Panc1 (cell line): Measurements from ENCODE around the gene LPP.

Experiments
- POLR2AphosphoS5 ChIP-seq: IDR thresholded peaks from 2 replicates; pipeline ENCODE4 v1.6.1; 2012; ENCODE audit warnings: mild to moderate bottlenecking, low read depth, low read length, moderate library complexity
- SIN3A ChIP-seq: IDR thresholded peaks from 2 replicates; pipeline ENCODE4 v1.6.1; 2012; ENCODE audit warnings: low read depth, mild to moderate bottlenecking, low read length, moderate library complexity, borderline replicate concordance; ENCODE audit not compliant: insufficient read depth
- TCF7L2 ChIP-seq: IDR thresholded peaks from 2 replicates; pipeline ENCODE4 v1.6.1; 2011; ENCODE audit warnings: mild to moderate bottlenecking, low read depth, low read length, inconsistent platforms
- TF ChIP-seq, protein P1 (sequence below): fragments of 450-650 bp; IDR thresholded peaks from 2 replicates; pipeline ENCODE4 v1.5.1; 2017; ENCODE audit warnings: mild to moderate bottlenecking
- TF ChIP-seq, protein P2 (sequence below), 2 experiments: IDR thresholded peaks; 2 replicates each; pipeline ENCODE4 v1.6.1; 2011 to 2012; ENCODE audit warnings: low read depth in 2 of 2, control low read depth in 1 of 2, low read length in 1 of 2, mild to moderate bottlenecking in 1 of 2, moderate library complexity in 1 of 2; ENCODE audit not compliant: insufficient read depth in 1 of 2

DNA sequence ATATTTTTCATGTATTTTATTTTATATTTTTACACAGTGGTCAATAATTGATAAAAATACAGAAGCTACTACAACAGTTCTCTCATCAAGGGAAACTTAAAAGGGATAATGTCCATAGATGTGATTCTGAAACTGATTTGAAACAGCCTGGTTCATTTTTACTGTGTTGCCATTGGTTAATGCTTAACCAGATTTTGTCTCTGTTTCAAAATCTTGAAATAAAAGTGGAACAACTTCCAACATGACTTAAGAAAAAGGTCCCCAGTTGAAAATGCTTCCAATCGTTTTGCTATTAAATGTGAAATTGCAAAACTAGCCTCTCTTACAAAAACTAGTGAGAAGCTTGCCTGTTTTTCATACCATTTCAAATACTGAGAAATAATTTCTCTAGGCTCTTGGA lies 240.7 kb downstream of the LPP start:
- no peak for TF ChIP-seq POLR2AphosphoS5
- TF ChIP-seq, protein P1, sequence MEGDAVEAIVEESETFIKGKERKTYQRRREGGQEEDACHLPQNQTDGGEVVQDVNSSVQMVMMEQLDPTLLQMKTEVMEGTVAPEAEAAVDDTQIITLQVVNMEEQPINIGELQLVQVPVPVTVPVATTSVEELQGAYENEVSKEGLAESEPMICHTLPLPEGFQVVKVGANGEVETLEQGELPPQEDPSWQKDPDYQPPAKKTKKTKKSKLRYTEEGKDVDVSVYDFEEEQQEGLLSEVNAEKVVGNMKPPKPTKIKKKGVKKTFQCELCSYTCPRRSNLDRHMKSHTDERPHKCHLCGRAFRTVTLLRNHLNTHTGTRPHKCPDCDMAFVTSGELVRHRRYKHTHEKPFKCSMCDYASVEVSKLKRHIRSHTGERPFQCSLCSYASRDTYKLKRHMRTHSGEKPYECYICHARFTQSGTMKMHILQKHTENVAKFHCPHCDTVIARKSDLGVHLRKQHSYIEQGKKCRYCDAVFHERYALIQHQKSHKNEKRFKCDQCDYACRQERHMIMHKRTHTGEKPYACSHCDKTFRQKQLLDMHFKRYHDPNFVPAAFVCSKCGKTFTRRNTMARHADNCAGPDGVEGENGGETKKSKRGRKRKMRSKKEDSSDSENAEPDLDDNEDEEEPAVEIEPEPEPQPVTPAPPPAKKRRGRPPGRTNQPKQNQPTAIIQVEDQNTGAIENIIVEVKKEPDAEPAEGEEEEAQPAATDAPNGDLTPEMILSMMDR, result no peak
- no peak for TF ChIP-seq TCF7L2
- TF ChIP-seq SIN3A, result no peak
- TF ChIP-seq, protein P2, sequence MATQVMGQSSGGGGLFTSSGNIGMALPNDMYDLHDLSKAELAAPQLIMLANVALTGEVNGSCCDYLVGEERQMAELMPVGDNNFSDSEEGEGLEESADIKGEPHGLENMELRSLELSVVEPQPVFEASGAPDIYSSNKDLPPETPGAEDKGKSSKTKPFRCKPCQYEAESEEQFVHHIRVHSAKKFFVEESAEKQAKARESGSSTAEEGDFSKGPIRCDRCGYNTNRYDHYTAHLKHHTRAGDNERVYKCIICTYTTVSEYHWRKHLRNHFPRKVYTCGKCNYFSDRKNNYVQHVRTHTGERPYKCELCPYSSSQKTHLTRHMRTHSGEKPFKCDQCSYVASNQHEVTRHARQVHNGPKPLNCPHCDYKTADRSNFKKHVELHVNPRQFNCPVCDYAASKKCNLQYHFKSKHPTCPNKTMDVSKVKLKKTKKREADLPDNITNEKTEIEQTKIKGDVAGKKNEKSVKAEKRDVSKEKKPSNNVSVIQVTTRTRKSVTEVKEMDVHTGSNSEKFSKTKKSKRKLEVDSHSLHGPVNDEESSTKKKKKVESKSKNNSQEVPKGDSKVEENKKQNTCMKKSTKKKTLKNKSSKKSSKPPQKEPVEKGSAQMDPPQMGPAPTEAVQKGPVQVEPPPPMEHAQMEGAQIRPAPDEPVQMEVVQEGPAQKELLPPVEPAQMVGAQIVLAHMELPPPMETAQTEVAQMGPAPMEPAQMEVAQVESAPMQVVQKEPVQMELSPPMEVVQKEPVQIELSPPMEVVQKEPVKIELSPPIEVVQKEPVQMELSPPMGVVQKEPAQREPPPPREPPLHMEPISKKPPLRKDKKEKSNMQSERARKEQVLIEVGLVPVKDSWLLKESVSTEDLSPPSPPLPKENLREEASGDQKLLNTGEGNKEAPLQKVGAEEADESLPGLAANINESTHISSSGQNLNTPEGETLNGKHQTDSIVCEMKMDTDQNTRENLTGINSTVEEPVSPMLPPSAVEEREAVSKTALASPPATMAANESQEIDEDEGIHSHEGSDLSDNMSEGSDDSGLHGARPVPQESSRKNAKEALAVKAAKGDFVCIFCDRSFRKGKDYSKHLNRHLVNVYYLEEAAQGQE (IDR thresholded peaks at IDR 0.05; ENCODE audit: insufficient read depth in 1 of 2, low read depth in 2 of 2, low read length in 1 of 2), result no peak
